Esophagus muscularis mucosa (tissue), 4 donors: ENCODE measurements around the gene AMN1.

Source experiments
- EP300 ChIP-seq: sonication (generic); formaldehyde crosslinking; IDR thresholded peaks from one replicate; pipeline ENCODE4 v1.6.1; 2017; ENCODE audit warnings: antibody characterized with exemption
- POLR2A ChIP-seq: fragments of 450-650 bp; IDR thresholded peaks from one replicate; pipeline ENCODE4 v1.6.1; 2017; ENCODE audit warnings: antibody characterized with exemption, moderate library complexity, mild to moderate bottlenecking, low read depth
- POLR2AphosphoS5 ChIP-seq, 2 donors: sonication (generic); formaldehyde crosslinking; IDR thresholded peaks; one replicate each; pipeline ENCODE4 v1.6.1; 2017; ENCODE audit warnings: antibody characterized with exemption in 2 of 2
- TF ChIP-seq, protein P1 (sequence below), 3 experiments: fragments of 200-600 bp in 2 of 3; fragments of 450-650 bp in 1 of 3; sonication (generic) in 2 of 3; IDR thresholded peaks; one replicate each; pipeline ENCODE4 v1.5.1; 2017 to 2019; ENCODE audit warnings: antibody characterized with exemption in 3 of 3, mild to moderate bottlenecking in 2 of 3, moderate library complexity in 1 of 3

DNA sequence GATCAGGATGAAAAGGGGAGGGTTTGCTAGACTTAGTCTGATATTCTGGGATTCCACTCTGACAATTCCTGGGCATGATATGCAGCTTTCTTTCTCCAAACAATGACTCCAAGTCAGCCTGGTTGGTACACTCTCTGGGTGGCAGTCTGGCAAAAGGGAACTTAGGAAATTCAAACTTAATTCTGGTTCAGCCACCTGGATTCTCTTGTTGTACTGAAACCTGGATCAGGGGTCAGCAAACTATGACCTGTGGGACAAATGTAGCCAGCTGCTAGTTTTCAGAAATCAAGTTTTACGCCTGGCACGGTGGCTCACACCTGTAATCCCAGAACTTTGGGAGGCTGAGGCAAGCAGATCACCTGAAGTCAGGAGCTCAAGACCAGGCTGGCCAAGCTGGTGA is 6.2 kb downstream of the AMN1 start:
- TF ChIP-seq, protein P1, sequence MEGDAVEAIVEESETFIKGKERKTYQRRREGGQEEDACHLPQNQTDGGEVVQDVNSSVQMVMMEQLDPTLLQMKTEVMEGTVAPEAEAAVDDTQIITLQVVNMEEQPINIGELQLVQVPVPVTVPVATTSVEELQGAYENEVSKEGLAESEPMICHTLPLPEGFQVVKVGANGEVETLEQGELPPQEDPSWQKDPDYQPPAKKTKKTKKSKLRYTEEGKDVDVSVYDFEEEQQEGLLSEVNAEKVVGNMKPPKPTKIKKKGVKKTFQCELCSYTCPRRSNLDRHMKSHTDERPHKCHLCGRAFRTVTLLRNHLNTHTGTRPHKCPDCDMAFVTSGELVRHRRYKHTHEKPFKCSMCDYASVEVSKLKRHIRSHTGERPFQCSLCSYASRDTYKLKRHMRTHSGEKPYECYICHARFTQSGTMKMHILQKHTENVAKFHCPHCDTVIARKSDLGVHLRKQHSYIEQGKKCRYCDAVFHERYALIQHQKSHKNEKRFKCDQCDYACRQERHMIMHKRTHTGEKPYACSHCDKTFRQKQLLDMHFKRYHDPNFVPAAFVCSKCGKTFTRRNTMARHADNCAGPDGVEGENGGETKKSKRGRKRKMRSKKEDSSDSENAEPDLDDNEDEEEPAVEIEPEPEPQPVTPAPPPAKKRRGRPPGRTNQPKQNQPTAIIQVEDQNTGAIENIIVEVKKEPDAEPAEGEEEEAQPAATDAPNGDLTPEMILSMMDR (IDR thresholded peaks at IDR 0.05) = no peak
- TF ChIP-seq POLR2A = no peak
- no peak for TF ChIP-seq POLR2AphosphoS5 (IDR thresholded peaks at IDR 0.05)
- TF ChIP-seq EP300 = no peak
